GM12801 (cell line): ENCODE data around the gene MYOT.

Experiments
- CTCF ChIP-seq: IDR thresholded peaks from one replicate; pipeline ENCODE4 v1.5.1; 2011; ENCODE audit warnings: control low read depth; ENCODE audit not compliant: insufficient read length; ENCODE audit errors: extremely low read depth

Gene MYOT

GRCh38 chr5:137836997-137837396 is 30.7 kb upstream of the MYOT start:
- no peak for TF ChIP-seq CTCF

- TF ChIP-seq CTCF: no peak
Observed at GRCh38 chr5:137837491-137838394, 29.9 kb upstream of the MYOT start.

GRCh38 chr5:137838976-137839375 is 28.7 kb upstream of the MYOT start:
- no peak for TF ChIP-seq CTCF

GRCh38 chr5:137842296-137842695 is 25.4 kb upstream of the MYOT start:
- no peak for TF ChIP-seq CTCF

- TF ChIP-seq CTCF: no peak
Observed at GRCh38 chr5:137843676-137844299, 23.9 kb upstream of the MYOT start.

- TF ChIP-seq CTCF: no peak
Observed at GRCh38 chr5:137845472-137845871, 22.2 kb upstream of the MYOT start.

GRCh38 chr5:137847687-137848086 is 20.0 kb upstream of the MYOT start:
- TF ChIP-seq CTCF: no peak
